Smooth muscle cell of the brain vasculature (primary cell): ENCODE results near the gene NRL.
A peak's percentile ranks its signal among the peaks of the same experiment; 100 is the strongest.
"Not testable (repeated sequence)": the region's sequence is repeated elsewhere in the genome, so short reads cannot be mapped to it uniquely, and the experiment has no call there.

Experiments
- DNase-seq: peaks from one replicate; pipeline ENCODE4 v3.0.0-alpha.2; 2012; ENCODE audit warnings: low read depth, low spot score

Gene NRL

GRCh38 chr14:24052656-24053547 is 61.8 kb downstream of the NRL start:
- DNase-seq = no peak

- no peak for DNase-seq
Observed at GRCh38 chr14:24051789-24052655, 62.7 kb downstream of the NRL start, which contains the start of gene CARMIL3. Gene CARMIL3 (plus strand): TSS chr14:24052009. CDS start chr14:24052154, 145 bp downstream.

GRCh38 chr14:24051176-24051788 is 63.5 kb downstream of the NRL start:
- DNase-seq = no peak

GRCh38 chr14:24050753-24051152 is 64.0 kb downstream of the NRL start:
- not testable (repeated sequence) for DNase-seq

GRCh38 chr14:24049002-24049401 is 65.7 kb downstream of the NRL start:
- DNase-seq = not testable (repeated sequence)

- no peak for DNase-seq
Observed at GRCh38 chr14:24042746-24043145, 72.0 kb downstream of the NRL start.

- DNase-seq = no peak
Observed at GRCh38 chr14:24040692-24041091, 74.1 kb downstream of the NRL start.

DNA sequence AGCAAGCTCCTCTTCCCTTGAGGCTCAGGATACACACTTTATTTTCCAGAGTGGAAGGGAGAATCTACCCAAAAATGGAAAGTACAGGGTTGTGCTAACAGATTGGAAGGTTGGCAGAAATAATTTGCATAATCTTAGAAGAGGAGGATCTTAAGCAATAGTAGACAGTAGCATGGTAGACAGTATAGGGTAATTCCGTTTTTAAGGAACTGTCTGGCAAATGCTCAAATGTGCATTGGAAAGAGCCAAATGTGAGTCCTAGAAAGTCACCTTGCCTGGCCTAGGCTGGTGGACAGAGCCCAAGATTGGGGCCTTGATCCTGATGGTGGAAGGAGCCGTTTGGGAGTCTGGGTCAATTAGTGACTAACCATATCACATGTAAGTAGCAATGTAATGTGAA is 76.1 kb downstream of the NRL start:
- no peak for DNase-seq

- no peak for DNase-seq
Observed at GRCh38 chr14:24037658-24038037, 77.1 kb downstream of the NRL start.

- DNase-seq = not testable (repeated sequence)
Observed at GRCh38 chr14:24036963-24037657, 77.6 kb downstream of the NRL start.

DNA sequence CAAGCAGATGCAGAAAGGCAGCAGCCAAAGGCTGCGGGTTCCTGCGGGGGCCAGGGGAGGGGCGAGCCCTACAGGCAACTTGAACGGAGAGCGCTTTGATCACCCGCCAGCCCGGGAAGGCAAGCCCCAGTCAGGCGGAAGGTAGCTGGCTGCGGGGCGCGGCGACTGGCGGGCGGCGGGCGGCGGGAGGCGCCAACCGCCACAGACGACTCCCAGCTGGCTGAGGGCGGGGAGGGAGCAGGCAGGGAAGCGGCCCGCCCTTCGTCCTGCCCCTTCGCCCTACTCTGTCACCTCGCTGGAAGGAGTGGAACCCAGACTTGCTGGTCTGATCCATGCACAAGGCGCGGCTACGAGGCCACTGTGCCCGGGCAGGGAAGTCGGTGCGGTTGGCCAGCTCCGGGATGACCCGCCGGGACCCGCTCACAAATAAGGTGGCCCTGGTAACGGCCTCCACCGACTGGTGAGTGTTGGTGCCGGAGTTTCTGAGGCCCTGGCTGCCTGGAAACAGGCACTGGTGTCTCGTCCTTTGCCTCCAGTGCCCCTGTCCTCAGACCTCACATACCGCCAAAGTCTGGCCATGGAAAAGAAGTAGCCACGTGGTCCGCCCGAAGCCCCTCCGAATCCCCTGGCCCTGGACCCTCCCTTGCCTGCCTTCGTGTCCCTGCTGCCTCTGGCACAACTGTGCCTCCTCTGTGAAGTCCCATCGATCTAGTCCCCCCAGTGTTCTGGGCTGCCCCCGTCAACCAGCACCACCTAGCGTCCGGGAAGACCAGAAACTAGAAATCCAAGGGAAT is 78.4 kb downstream of the NRL start:
- peak; percentile 36 for DNase-seq

GRCh38 chr14:24035769-24036168 is 79.0 kb downstream of the NRL start:
- not testable (repeated sequence) for DNase-seq

DNA sequence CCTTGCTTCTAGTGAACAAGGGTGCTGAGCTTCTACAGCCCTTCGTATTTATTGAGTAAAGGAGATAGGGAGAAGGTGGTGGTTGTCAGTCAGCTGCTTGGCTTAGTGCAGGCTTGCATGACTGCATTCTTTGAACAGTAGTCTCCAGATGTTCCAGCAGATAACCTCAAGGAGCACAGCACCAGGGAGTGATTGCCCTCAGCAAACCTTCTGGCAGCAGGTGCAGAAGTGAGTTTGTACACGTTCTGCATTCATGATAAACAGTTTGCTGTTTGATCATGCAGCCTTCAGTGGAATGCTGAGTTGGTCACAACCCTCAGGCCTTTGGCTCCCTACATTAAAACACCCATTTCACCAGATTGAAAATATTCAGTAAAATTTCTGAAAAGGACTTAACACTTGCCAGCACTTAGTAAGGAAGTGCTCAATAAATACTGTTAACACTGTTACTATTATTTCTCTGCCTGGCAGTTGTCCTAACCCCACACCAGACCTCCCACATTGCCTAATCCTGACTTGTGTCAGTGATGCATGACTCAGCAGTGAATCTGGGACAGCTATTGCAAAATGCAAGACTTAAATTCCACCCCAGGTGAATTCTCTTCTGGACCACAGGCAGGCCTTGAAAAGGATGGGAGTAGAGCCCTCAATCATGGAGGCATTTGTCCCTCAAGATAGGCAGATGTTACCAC is 81.9 kb downstream of the NRL start:
- no peak for DNase-seq

DNA sequence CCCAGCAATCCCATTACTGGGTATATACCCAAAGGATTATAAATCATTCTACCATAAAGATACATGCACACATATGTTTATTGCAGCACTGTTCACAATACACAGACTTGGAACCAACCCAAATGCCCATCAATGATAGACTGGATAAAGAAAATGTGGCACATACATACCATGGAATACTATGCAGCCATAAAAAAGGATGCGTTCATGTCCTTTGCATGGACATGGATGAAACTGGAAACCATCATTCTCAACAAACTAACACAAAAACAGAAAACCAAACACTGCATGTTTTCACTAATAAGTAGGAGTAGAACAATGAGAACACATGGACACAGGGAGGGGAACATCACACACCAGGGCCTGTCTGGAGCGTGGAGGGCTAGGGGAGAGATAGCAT is 83.4 kb downstream of the NRL start:
- not testable (repeated sequence) for DNase-seq

- not testable (repeated sequence) for DNase-seq
Observed at GRCh38 chr14:24029687-24030086, 85.1 kb downstream of the NRL start.
